NOMO-1 treated with DMSO at 0.1 percent for 48 hours (cell line): ENCODE data around the gene GPR176.

Source experiments
- DNase-seq: peaks from one replicate; lab custom pipeline; 2025; ENCODE audit not compliant: unreplicated experiment; lab: John Stamatoyannopoulos, UW

Gene GPR176

DNA sequence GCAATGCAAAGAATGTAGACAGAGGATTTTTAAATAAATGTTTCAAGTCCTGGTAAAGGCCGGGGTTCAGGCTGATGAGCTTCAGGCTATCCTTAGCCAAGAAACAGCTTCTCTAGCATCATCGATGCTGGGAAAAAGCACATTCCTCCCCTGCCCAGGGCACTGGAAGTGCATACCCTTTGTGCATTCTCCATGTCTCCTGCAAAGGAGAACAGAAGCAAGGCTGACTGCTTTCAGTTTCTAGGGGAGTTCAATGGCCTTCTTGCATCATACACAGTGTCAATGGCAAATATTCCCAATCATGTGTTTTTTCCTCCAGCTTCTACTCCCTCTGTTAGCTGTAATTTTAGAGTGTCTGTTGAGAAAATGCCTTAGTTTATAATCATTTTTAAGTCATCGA lies 59.9 kb downstream of the GPR176 start:
- DNase-seq, result no peak

DNA sequence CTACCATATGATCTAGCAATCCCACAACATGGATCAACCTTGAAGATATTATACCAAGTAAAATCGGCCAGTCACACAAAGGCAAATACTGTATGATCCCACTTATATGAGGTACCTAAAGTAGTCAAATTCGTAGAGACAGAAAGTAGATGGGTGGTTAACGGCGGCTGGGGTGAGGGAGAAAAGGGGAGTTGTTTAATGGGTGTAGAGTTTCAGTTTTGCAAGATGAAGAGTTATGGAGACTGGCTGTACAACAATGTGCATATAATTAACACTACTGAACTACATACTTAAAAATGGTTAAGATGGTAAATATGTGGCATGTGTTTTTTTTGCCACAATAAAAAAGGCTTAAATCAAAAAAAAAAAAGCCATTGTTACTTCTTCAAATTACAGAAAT lies 60.4 kb downstream of the GPR176 start:
- no peak for DNase-seq

DNA sequence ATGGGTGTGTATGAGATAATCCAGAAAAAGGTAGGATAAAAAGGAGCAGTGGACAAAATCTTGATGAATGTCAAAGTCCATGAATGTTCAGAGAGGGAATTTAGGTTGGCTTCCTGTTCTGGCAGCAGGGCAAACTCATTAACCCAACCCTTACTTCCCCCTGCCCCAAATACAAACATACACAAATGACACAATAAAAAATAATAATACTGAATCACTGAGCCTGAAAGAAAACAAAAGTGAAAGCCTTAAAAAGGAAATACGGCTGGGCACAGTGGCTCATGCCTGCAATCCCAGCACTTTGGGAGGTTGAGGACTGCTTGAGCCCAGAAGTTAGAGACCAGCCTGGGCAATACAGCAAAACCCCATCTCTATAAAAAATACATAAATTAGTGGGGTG lies 62.9 kb downstream of the GPR176 start:
- DNase-seq, result no peak

DNA sequence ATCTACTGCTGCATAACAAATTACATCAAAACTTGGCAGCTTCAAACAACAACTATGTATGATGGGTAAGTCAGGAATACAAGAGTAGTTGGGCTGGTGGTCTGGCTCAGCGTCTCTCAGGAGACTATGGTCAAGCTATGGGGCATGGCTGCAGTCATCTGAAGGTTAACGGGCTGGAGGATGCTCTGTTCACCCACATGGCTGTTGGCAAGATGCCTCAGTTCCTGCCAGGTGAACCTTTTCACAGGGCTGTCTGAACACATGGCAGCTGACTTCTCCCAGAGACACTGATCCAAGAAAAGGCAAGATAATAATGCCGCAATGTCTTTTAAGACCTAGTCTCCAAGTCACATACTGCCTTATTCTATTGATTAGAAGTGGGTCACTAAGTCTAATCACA lies 63.7 kb downstream of the GPR176 start:
- DNase-seq, result no peak

DNA sequence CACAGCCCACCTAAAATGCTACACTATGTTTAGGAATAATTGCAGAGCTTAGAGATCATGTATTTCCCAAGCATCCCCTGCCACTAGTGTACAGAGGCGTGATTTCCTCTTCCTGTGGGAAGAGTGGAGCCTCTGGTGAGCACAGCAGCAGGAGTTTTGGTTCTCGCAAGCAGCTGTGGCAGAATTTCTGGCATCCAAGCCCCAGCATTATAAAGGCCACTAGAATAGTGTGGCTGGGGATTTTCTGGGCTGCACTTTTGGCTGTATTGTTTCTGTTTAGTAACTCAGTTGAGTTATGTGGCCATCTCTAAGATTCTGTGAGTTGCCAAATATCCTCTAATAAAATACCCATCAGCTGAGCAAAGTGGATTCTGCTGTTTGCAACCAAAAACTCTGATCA lies 64.7 kb downstream of the GPR176 start:
- no peak for DNase-seq

DNA sequence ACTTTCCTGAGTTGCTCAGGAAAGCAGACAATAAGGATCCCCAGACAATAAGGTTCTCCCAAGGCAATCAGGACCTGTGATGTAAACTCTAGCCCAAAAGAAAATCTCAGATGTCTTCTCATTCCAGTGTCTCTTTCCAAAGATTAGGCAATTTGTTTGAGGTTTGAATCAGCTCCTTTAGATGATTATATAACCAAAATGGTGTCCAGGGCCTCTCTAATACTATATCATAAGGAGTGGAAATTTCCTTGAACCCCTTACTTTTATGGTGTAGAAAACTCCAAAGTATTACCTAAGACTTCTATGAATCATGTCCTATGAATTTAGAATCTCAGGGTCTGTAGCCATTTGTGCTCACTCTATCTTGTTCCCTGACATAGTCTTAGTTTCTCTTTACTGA lies 65.9 kb downstream of the GPR176 start:
- no peak for DNase-seq

DNA sequence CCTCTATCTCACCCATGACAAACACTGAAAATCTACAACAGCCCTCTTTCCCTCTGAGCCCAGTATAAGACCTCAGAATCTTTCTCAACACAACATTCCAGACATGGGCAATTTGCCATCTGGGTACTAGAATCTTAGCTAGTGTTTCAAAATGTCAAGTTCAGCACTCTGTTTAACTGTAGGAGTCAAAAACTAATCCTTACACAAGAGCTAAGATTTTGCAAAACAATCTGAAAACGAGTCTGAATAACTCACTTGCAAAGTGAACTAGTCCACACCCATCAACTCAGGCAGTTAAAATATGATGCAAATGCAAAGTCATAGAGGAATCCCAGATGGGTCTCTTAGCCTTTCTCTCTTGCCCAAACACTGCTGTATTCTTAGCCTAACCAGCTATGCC lies 67.8 kb downstream of the GPR176 start:
- no peak for DNase-seq

DNA sequence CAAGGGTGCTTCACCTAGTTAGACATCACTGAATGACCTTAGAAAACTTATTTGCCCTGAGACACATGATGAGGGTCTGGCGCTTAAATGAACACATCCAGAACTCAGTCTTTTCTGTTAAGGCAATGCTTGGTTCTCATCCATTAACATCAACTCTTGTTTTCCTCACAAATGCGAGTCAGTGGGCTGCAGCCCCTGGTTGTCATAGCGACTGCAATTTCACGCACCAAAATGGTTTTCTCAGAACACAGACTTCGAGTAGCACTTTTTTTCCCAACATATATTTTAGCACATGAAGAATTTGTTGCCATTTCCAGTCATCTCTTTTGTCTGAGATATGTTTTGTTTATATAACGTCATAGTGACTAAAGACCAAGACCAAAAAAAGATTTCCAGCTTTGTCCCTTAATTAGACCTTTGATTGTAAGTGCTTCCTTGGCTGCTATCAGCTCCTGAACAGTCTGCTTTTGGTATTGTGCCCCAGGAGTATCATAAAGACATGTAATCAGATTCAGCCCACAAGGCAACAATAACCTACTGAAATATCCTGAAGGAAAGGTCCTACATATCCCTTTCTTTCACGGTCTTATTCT lies 68.5 kb downstream of the GPR176 start:
- DNase-seq, result no peak

DNA sequence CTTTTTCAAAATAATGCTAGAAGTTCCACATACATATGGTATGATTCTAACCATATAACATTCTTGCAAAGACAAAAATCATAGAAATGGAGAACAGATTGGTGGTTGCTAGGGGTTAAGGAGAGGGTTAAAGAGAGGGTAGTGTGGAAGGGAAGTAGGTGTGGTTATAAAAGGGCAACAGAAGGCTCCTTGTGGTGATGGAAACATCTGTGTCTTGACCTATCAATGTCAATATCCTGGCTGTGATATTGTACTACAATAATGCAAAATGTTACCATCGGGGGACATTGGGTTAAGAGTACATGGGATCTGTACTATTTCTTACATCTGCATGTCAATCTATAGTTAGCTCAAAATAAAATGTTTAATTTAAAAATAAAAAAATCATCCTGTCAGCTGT lies 69.6 kb downstream of the GPR176 start:
- DNase-seq, result no peak

DNA sequence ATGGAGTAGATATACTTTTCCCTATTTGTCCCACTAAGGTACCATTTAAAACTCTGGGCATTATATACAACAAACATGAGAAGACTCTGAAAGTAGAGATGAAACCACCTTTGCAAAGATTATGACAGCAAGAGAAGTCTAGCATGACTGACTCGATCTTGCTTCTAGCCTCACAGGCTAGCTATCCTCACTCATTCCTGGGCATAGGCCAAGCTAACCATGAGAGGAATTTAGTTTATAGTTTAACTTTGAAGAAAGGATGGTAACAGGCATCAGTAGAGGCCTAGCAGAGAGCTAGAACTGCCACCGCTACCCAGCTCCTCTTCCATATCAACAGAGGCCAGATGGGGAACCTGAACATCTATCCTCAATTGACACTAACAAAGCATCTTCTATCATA lies 74.0 kb downstream of the GPR176 start:
- no peak for DNase-seq

DNA sequence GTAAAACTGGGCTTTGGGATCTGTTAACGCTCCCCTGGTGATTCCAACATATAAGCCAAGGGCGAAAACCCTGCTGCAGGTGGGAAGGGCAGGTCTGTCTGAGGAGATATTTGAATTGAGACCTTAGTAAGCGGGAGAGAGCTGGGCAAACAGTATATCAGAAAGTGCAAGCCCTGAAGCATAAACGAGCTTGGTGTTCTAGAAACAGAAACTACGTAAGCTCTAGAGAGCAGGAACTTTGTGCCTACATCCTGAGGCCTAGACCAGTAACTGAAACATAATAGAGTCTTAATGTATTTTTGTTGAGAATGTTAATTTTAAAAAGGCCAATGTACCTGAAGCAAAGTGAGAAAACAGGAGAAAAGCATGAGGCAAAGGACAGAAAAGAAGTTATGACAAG lies 74.5 kb downstream of the GPR176 start:
- no peak for DNase-seq

DNA sequence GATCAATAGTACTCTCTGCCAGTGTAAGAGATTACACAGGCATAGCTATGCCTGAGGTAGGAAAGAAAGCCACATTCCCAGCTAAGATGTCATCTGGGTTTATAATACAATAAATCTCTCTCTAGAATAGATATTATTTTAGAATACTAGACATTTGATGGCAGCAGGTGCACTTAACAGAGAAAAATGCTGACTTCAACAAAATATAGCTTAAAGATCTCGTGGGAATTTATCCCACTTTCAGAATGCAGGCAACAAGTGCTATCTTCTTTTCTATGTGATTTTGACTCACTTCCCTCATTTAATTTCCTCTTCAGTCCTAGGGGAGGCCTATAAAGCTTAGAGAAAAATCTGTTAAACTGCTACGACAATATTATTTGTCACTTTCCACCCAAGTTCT lies 76.5 kb downstream of the GPR176 start:
- no peak for DNase-seq

DNA sequence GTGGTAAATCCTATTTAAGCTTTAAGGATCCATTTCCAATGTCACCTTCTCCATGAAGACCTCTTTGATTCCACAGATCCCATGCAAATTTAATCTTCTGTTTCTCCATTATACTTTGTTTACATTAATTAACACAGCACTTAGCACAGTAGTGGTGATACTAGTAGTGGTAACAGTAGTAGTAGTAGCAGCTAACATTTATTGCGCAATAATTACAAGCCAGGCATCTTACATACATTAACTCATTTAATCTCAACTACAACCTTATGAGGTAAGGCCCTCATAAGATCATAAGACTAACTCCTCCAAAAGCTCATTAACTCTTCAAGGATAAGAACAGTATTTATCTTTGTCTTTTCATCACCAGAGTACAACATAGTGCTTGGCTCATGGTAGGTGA lies 82.6 kb downstream of the GPR176 start:
- no peak for DNase-seq

DNA sequence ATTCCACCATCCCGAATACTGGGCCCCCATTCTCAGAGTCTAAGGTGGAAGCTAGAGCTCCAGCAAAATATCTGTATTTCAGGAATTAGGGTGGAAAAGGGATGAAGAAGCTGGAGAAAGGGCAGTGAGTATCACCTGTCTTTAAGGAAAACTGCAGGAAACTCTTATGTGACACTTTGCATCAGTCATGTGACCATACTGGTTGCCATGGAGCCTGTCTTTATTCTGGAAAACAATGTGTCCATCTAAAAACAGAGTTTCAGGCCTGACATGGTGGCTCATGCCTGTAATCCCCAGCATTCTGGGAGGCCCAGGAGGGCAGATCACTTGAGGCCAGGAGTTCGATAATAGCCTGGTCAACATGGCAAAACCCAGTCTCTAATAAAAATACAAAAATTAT lies 84.5 kb downstream of the GPR176 start:
- DNase-seq, result no peak

DNA sequence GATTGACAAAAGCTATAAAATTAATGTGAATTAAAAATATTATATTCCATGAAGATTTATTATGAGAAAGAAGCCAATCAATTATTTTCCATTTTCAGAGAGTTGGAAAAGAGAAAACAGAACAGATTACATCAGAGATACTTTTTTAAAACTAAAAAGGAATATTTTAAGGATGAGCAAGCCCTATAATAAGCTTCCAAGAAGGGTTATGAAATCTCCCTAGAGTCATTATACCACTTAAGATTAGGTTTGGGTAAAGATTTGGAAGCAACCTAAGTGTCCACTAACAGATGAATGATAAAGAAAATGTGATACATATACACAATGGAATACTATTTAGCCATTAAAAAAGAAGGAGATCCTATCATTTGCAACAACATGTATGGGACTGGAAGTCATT lies 85.8 kb downstream of the GPR176 start:
- no peak for DNase-seq

DNA sequence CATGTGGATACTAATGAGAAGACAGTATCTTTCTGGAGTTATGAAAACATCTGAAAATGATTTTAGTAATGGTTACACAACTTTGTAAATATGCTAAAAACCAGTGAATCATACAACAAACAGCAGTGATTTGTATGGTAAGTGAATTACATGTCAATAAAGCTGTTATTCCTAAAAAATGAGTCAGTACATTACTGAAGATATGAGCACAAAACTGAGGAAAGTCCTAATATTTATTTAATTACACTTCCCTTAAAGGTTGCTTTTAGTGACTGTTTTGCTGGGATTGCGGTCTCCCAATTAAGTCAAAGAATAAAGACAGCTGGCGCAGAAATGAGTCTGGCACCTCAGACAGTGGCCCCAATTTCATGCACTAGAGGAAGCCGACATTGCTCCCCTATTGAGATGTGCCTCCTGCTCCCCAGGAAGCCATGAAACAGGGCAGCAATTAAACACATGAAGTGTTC lies 86.5 kb downstream of the GPR176 start:
- no peak for DNase-seq

DNA sequence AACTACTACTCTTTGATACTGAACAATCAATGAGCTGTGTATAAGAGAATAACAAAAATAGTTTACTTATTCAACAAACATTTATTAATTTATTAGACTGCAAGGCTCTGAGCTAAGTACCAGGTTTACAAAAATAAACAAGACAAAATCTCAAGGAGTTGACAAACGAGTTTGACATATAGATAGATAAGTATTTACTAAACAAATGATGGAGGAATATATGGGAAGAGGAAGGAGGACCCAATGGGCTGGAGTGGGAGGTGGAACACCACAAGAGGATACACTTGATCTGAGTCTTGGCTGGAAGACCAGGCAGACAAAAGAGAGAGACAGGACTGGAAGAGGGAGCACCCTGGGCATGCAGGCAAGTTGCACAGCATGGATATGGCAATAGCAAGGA lies 89.9 kb downstream of the GPR176 start:
- DNase-seq, result no peak

DNA sequence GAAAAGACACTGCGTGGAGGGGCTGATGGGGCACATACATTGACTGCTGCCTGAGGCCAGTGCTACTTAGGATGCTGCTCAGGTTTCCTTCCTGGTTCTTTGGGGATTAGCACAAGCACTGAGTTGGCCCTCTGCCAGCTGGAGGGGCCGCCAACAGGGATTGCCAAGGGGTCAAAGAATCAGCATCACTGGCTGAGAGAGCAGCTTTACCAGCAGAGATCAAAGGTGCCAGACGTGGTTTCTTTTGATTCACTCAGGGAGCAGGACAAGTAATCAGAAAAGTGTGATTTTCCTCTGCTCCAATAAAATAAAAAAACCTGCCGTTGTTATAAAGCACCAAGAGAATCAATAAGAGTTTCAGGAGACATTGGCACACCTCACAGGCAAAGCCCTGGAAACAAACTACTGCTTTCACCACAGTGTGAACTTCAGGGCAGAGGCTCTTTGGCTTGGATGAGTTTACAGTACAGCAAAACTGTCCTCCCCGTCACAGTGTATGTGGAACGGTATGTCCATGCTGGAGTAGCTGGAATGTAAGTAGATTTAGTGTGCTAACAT lies 91.6 kb downstream of the GPR176 start:
- DNase-seq, result no peak

DNA sequence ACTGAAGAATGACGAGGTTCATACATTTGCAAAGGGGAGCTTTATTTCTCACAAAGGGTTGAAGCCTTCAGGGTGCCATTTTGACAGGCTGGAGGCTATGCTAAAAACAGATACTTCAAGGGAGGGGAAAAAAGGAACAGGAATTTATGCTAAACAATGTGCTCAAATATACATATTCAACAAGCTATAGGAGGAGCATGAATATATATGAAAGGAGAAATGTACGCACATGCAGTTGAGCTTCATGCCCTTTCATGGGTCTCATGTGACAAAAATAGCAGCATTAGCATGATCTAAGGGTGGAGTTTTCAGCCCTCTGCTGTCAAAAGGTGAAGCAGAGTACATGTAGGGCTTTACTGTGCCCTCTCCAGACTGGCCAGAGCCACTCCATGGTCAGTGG lies 93.1 kb downstream of the GPR176 start:
- no peak for DNase-seq

DNA sequence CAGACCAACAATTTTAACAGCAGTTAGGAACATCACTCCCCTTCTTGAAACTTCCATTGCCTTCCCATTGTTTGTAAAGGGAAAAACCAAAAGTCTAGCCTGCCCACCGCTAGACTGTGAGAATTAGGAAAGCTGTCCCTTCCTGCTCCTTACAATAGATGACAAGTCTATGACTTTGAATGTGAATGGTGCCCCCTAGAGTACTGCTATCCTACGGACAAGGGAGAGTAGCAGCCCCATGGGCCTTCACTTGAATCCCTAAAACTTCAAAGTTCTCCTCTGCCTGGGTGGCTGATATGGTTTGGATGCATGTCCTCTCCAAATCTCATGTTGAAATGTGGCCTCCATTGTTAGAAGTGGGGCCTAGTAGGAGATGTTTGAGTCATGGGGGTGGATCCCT lies 96.4 kb downstream of the GPR176 start:
- no peak for DNase-seq

DNA sequence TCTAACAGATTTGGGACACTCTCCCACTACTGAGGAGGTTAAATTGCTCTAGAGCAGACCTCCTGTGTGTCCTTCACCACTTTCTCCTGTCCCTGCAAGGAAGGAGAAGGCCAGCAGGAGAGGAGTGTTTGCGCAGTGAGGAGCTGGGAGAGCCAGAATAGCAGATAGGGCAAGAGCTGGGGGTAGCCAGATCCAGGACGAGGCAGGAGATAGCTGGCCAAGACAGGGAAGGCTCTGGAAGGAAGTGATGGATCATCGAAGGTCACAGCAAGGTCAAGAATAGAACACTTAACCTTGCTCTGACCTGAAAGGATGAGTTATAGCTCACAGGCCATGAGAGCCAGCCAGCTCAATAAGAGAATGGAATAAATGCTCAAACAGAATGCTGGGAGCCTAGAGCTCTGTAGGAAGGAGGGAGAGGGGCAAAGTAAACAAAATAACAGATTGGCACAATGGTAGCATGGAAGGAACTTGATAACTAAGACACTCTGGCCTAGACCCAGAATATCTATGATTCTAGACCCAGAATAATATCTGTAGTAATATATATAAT lies 99.9 kb downstream of the GPR176 start:
- no peak for DNase-seq

DNA sequence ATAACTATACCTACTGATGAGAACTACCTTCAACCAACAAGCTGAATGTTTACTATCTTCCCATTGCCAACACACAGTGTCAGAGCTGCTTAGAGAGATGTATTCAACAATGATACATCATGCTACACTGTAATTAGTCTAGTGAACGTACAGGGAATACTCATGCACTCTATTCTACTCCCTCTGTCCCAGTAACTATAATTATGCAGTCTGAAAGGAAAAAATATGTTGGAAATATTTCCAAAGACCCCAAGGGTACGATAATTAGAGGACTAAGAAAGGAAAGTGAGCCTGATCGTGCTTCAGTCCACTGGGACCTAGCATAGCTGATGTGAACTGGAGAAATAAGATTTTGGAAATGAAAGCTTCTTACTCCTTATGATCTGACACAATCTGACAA lies 100.5 kb downstream of the GPR176 start:
- no peak for DNase-seq

DNA sequence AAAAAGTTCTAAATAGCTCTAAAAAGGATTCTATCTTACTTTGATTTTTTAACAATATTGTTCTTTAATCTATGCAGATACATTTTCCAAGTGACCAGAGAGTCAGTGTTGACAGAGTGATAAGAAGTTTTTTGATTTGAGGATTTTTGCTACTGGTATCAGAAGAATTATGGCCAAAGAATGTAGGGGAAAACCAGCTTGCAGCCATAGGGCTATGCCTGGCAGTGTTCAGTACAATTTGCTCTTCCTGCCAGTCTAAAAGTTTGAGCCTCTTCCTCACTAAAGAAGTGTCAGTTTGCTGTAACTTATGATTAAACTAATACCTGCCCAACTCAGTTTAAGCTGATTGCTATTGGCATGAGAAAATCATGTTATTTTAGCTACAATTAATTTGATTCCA lies 102.2 kb downstream of the GPR176 start:
- DNase-seq, result no peak
